Globus pallidus (tissue), 1 donor: ENCODE data around the gene HVCN1.
"Not testable (repeated sequence)": the region's sequence is repeated elsewhere in the genome, so short reads cannot be mapped to it uniquely, and the experiment has no call there.

Experiments
- DNase-seq: peaks from one replicate; pipeline ENCODE4 v3.0.0-alpha.2; 2015; ENCODE audit warnings: low spot score

Gene HVCN1

GRCh38 chr12:110668480-110669192 is 20.3 kb downstream of the HVCN1 start:
- DNase-seq = no peak

- no peak for DNase-seq
Measured at GRCh38 chr12:110667671-110668070, 21.2 kb downstream of the HVCN1 start.

- DNase-seq = no peak
Measured at GRCh38 chr12:110666892-110667291, 22.0 kb downstream of the HVCN1 start.

- DNase-seq = no peak
Measured at GRCh38 chr12:110661337-110661972, 27.5 kb downstream of the HVCN1 start.

- no peak for DNase-seq
Measured at GRCh38 chr12:110658878-110659277, 30.0 kb downstream of the HVCN1 start.

- no peak for DNase-seq
Measured at GRCh38 chr12:110658242-110658641, 30.7 kb downstream of the HVCN1 start.

GRCh38 chr12:110657747-110658146 is 31.2 kb downstream of the HVCN1 start:
- DNase-seq = peak; percentile 71

- no peak for DNase-seq
Measured at GRCh38 chr12:110656071-110656655, 32.8 kb downstream of the HVCN1 start.

- DNase-seq = not testable (repeated sequence)
Measured at GRCh38 chr12:110654238-110654637, 34.7 kb downstream of the HVCN1 start.

GRCh38 chr12:110649341-110649847 is 39.5 kb downstream of the HVCN1 start:
- DNase-seq = no peak

- DNase-seq = no peak
Measured at GRCh38 chr12:110647631-110648040, 41.3 kb downstream of the HVCN1 start.

GRCh38 chr12:110641521-110641920 is 47.4 kb downstream of the HVCN1 start:
- DNase-seq = no peak

- DNase-seq = peak; percentile 64
Measured at GRCh38 chr12:110640275-110641025, 48.5 kb downstream of the HVCN1 start.

- peak; percentile 37 for DNase-seq
Measured at GRCh38 chr12:110639336-110640141, 49.4 kb downstream of the HVCN1 start.

GRCh38 chr12:110638796-110639195 is 50.1 kb downstream of the HVCN1 start:
- DNase-seq = no peak

GRCh38 chr12:110637869-110638441 is 51.0 kb downstream of the HVCN1 start:
- DNase-seq = no peak

GRCh38 chr12:110636516-110636915 is 52.4 kb downstream of the HVCN1 start:
- no peak for DNase-seq

GRCh38 chr12:110635055-110635454 is 53.9 kb downstream of the HVCN1 start:
- DNase-seq = no peak

GRCh38 chr12:110627500-110628195 is 61.3 kb downstream of the HVCN1 start:
- no peak for DNase-seq

GRCh38 chr12:110622582-110622981 is 66.3 kb downstream of the HVCN1 start:
- no peak for DNase-seq
